GM10266 (cell line): ENCODE results near the gene PTGR2.

ENCODE experiments used
- DNase-seq: peaks from one replicate; pipeline ENCODE4 v3.0.0; 2012; ENCODE audit errors: extremely low spot score
- TF ChIP-seq, protein P1 (sequence below): IDR thresholded peaks from 2 replicates; pipeline ENCODE4 v1.5.1; 2012; ENCODE audit warnings: mild to moderate bottlenecking, low read depth; ENCODE audit not compliant: control insufficient read depth, insufficient read depth; ENCODE audit errors: missing control alignments

The PTGR2 gene

DNA sequence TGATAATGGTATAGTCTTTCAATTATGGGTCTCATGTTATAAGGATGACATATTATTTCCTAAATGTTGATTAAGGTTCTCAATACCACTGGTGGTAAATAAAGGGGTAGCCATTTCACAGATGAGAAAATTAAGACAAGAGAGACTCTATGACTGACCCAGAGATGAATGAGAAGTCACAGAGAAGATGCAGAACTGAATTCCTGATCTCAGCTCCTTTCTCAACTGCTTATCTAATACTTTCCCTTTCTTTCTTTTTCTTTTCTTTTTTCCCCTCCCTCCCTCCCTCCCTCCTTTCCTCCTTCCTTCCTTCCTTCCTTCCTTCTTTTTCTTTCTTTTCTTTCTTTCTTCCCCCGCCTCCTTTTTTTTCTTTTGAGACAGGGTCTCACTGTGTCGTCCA lies 8.3 kb upstream of the PTGR2 start:
- no peak for DNase-seq
- TF ChIP-seq, protein P1, sequence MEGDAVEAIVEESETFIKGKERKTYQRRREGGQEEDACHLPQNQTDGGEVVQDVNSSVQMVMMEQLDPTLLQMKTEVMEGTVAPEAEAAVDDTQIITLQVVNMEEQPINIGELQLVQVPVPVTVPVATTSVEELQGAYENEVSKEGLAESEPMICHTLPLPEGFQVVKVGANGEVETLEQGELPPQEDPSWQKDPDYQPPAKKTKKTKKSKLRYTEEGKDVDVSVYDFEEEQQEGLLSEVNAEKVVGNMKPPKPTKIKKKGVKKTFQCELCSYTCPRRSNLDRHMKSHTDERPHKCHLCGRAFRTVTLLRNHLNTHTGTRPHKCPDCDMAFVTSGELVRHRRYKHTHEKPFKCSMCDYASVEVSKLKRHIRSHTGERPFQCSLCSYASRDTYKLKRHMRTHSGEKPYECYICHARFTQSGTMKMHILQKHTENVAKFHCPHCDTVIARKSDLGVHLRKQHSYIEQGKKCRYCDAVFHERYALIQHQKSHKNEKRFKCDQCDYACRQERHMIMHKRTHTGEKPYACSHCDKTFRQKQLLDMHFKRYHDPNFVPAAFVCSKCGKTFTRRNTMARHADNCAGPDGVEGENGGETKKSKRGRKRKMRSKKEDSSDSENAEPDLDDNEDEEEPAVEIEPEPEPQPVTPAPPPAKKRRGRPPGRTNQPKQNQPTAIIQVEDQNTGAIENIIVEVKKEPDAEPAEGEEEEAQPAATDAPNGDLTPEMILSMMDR, result no peak

DNA sequence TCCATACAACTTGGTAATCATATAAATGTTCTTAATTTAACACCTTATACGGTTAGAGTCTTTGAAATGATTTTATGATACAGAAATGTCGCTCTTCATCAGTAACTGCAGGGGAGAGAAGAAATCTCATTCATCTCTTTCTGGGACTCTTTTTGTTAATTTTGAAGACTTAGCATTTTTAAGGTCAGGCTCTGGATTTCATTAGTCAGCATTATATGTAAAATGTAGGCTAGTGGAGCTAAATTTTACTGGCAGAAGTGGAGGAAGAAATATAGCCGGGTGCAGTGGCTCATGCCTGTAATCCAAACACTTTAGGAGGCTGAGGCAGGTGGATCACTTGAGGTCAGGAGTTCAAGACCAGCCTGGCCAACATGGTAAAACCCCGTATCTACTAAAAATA lies 4.7 kb upstream of the PTGR2 start:
- TF ChIP-seq, protein P1, result no peak
- no peak for DNase-seq

DNA sequence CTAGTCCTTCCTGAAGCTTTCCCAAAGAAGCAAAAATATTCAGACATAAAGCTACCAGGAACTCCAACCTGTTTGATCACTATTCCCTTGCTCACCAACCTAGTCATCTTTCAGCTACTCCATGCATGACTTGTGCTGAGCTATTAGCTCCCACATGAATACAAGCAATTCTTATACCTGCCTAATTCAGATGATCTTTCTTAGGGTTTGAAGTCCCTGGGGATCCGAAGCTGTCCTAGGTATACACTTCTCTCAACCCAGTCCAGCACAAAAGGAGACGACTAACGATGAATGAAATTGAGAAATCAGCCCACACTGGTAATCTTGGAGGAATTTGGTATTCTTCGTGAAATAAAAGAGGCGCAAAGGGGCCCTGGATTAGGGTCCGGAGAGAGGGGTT lies 631 bp upstream of the PTGR2 start:
- no peak for DNase-seq
- TF ChIP-seq, protein P1, result no peak

DNA sequence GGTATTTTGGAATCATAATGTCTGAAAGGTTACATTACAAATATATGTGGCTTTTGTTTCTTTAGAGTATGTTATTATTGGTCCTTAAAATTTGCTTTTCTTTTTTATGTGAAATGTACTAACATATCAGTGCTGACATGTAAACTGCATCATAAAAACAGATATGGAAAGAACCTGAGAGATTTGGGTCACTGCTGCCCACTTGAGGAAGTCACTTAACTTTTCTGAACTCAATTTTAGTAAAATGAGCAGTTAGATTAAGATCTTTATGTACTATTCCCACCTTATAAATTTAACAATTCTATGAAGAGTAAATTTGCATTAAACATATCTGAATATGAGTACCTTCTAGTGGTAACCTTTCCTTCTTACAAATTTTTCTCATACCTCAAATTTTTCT lies 7.5 kb downstream of the PTGR2 start:
- TF ChIP-seq, protein P1, result no peak
- no peak for DNase-seq

DNA sequence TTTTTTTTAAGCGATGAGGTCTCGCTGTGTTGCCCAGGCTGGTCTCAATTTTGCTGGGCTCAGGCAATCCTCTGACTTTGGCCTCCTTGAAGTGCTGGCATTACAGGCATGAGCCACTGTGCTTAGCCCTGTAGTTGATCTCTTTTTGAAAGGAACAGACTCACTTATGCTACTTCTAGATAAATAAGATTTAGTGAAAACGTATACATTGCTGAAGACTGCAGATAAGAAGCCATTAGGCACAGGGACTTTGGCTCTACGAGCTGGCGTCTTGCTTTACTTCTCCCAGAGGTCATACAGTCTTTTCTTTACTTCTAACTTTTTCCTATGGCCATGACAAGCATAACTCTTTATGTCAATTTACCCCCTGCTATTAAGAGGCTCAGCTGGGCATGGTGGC lies 9.4 kb downstream of the PTGR2 start:
- no peak for DNase-seq
- TF ChIP-seq, protein P1, result no peak

DNA sequence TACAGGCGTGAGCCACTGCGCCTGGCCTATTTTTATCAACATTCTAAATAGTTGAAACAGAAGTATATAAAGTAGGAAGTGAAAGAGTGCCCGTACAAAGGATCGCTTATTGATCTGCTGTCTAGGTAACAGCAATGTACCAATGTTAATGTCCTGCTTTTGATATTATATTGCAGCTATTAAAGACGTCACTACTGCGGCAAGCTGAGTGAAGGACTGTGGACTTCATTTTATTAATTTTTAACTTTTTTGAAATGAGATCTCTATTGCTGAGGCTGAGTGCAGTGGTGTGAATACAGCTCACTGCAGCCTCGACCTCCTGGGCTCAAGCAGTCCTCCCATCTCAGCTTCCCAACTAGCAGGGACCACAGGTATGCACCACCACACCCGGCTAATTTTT lies 10.8 kb downstream of the PTGR2 start:
- TF ChIP-seq, protein P1, result no peak

DNA sequence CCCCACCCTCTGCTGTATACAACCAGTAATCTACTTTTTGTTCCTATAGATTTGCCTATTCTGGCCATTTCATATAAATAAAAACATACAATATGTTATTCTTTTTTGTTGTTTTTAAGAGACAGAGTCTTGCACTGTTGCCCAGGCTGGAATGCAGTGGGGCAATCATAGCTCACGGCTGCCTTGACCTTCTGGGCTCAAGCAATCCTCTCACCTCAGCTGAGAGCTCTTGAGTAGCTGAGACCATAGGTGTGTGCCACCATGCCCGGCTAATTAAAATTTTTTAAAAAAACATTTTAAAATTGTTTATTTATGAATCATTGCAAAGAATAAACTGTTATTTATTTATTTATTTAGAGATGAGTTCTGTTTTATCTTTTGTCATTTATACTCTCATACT lies 11.6 kb downstream of the PTGR2 start:
- TF ChIP-seq, protein P1, result no peak
- no peak for DNase-seq

More for the DNA sequence above, 10.8 kb downstream of the PTGR2 start:
- DNase-seq, result no peak
